ENCODE data around the gene CD19. TPM values are rescaled to one million over a fixed set of nuclear protein-coding genes. Genes with fewer than 3 reads are reported as not detected.

CD19 gene
- total and polyA plus RNA-seq, 7 experiments from 2014 or later, result 0.22 to 3.0 (median 0.40) TPM

GRCh38 chr16:28930652-28931051 lies 1.1 kb upstream of the CD19 start:
- no peak overlapping the region for H3K4me3 Mint-ChIP-seq
- DNase-seq (no peak), ATAC-seq (peak; percentile 38)
- POLR2A ChIA-PET, result no interaction called here
- peak overlapping the region; percentile 10 to 91 (median 77) for H3K27ac Mint-ChIP-seq
- Histone ChIP-seq H3K27me3 (ENCODE audit: control insufficient read depth in 2 of 2, insufficient read depth in 2 of 2, low read length in 2 of 2) (no peaks in the 10 kb centered on the region), H3K36me3 (ENCODE audit: control insufficient read depth in 2 of 3, insufficient read depth in 3 of 3, low read length in 3 of 3) (no peaks in the 10 kb centered on the region), H3K4me3 (ENCODE audit: low read length) (no peak overlapping the region), H3K9me3 (ENCODE audit: control insufficient read depth in 2 of 3, low read length in 3 of 3) (no peaks in the 10 kb centered on the region), H3K4me1 (ENCODE audit: control insufficient read depth in 2 of 2, insufficient read depth in 2 of 2, low read length in 2 of 2) (peaks cover 9% of the 10 kb centered on the region in 2 donors), H3K27ac (ENCODE audit: low read depth, low read length) (peak overlapping the region; percentile 45)
- intact Hi-C loops (cut with micrococcal nuclease), result no loop called here
- CTCF ChIA-PET, result no interaction called here
- peaks cover 13 to 30% (median 24%) of the 10 kb centered on the region in 7 donors for H3K4me1 Mint-ChIP-seq
- no peaks in the 10 kb centered on the region for H3K36me3 Mint-ChIP-seq
- no peaks in the 10 kb centered on the region for H3K27me3 Mint-ChIP-seq
- H3K9me3 Mint-ChIP-seq, result peaks cover 0 to 7% (median 0%) of the 10 kb centered on the region in 11 donors

- Mint-ChIP-seq H3K27me3 (no peaks in the 10 kb centered on the region), H3K4me1 (peaks cover 16 to 34% (median 28%) of the 10 kb centered on the region in 7 donors)
- POLR2A ChIA-PET, result interaction anchor here (0.7 kb wide), 1 partner anchor 110 kb away, joined by 3 read pairs; no protein-coding TSS in a partner anchor
Measured at GRCh38 chr16:28932339-28933141, 769 bp downstream of the CD19 start.

GRCh38 chr16:28933171-28933570 lies 1.4 kb downstream of the CD19 start:
- Mint-ChIP-seq H3K4me3 (no peak overlapping the region), H3K27me3 (no peaks in the 10 kb centered on the region), H3K4me1 (peaks cover 18 to 34% (median 28%) of the 10 kb centered on the region in 7 donors), H3K9me3 (peaks cover 0 to 7% (median 0%) of the 10 kb centered on the region in 11 donors), H3K36me3 (peaks cover 0 to 2% (median 0%) of the 10 kb centered on the region in 5 donors), H3K27ac (no peak overlapping the region)
- CTCF ChIA-PET, result no interaction called here
- Histone ChIP-seq H3K27me3 (ENCODE audit: control insufficient read depth in 2 of 2, insufficient read depth in 2 of 2, low read length in 2 of 2) (no peaks in the 10 kb centered on the region), H3K36me3 (ENCODE audit: control insufficient read depth in 2 of 3, insufficient read depth in 3 of 3, low read length in 3 of 3) (no peaks in the 10 kb centered on the region), H3K4me1 (ENCODE audit: control insufficient read depth in 2 of 2, insufficient read depth in 2 of 2, low read length in 2 of 2) (peaks cover 5 to 17% of the 10 kb centered on the region in 2 donors), H3K9me3 (ENCODE audit: control insufficient read depth in 2 of 3, low read length in 3 of 3) (no peaks in the 10 kb centered on the region), H3K4me3 (ENCODE audit: low read length) (no peak overlapping the region), H3K27ac (ENCODE audit: low read depth, low read length) (no peak overlapping the region)
- DNase-seq (no peak), ATAC-seq (no peak)
- intact Hi-C loops (cut with micrococcal nuclease), result no loop called here
- POLR2A ChIA-PET, result no interaction called here

More at GRCh38 chr16:28932339-28933141, 769 bp downstream of the CD19 start:
- ATAC-seq, result no peak
- Histone ChIP-seq H3K27ac (ENCODE audit: low read depth, low read length) (no peak overlapping the region), H3K4me1 (ENCODE audit: control insufficient read depth in 2 of 2, insufficient read depth in 2 of 2, low read length in 2 of 2) (peaks cover 5 to 17% of the 10 kb centered on the region in 2 donors), H3K4me3 (ENCODE audit: low read length) (no peak overlapping the region), H3K9me3 (ENCODE audit: control insufficient read depth in 2 of 3, low read length in 3 of 3) (no peaks in the 10 kb centered on the region), H3K27me3 (ENCODE audit: control insufficient read depth in 2 of 2, insufficient read depth in 2 of 2, low read length in 2 of 2) (no peaks in the 10 kb centered on the region), H3K36me3 (ENCODE audit: control insufficient read depth in 2 of 3, insufficient read depth in 3 of 3, low read length in 3 of 3) (no peaks in the 10 kb centered on the region)
- DNase-seq, result no peak
- Mint-ChIP-seq H3K27ac (peak overlapping the region in 2 of 9 donors; percentile 48 to 73), H3K4me3 (no peak overlapping the region), H3K36me3 (peaks cover 0 to 2% (median 0%) of the 10 kb centered on the region in 5 donors), H3K9me3 (peaks cover 0 to 7% (median 0%) of the 10 kb centered on the region in 11 donors)
- intact Hi-C loops (cut with micrococcal nuclease), result no loop called here
- CTCF ChIA-PET, result interaction anchor here (1.2 kb wide), 1 partner anchor 13 kb away, joined by 3 read pairs; no protein-coding TSS in a partner anchor

GRCh38 chr16:28935346-28935745 lies 3.6 kb downstream of the CD19 start:
- peaks cover 5 to 17% of the 10 kb centered on the region in 2 donors for H3K4me1 ChIP-seq (ENCODE audit: control insufficient read depth in 2 of 2, insufficient read depth in 2 of 2, low read length in 2 of 2)
- peaks cover 18 to 32% (median 25%) of the 10 kb centered on the region in 7 donors for H3K4me1 Mint-ChIP-seq

GRCh38 chr16:28935924-28936783 lies 4.4 kb downstream of the CD19 start:
- Mint-ChIP-seq H3K27ac (peak overlapping the region; percentile 17 to 87 (median 74)), H3K4me1 (peaks cover 13 to 23% (median 19%) of the 10 kb centered on the region in 7 donors), H3K9me3 (peaks cover 0 to 7% (median 0%) of the 10 kb centered on the region in 11 donors), H3K36me3 (peaks cover 0 to 2% (median 0%) of the 10 kb centered on the region in 5 donors), H3K27me3 (peaks cover 0 to 4% (median 0%) of the 10 kb centered on the region in 5 donors), H3K4me3 (peak overlapping the region; percentile 54 to 82 (median 78))
- intact Hi-C loops (cut with micrococcal nuclease), result loop anchor here (1.0 kb wide), 2 partner anchors 11 to 35 kb away; partner anchors contain the start of gene RABEP2 (in 2 of the 2)
- POLR2A ChIA-PET, result interaction anchor here (0.6 to 2.7 kb wide), 8 partner anchors 10 to 1850 kb away, joined by 3 to 14 read pairs (median 3); partner anchors contain the start of genes ATXN2L, NFATC2IP, RABEP2 and SH2B1
- CTCF ChIA-PET, result interaction anchor here (1.2 to 1.7 kb wide), 2 partner anchors 9 to 61 kb away, joined by 3 to 9 read pairs; no protein-coding TSS in a partner anchor
- peak overlapping the region; percentile 14 for H3K4me3 ChIP-seq (ENCODE audit: low read length)
- no peaks in the 10 kb centered on the region for H3K27me3 ChIP-seq (ENCODE audit: control insufficient read depth in 2 of 2, insufficient read depth in 2 of 2, low read length in 2 of 2)
- ATAC-seq (peak; percentile 100), DNase-seq (peak; percentile 75 to 92 (median 86))
- peaks cover 0 to 9% of the 10 kb centered on the region in 2 donors for H3K4me1 ChIP-seq (ENCODE audit: control insufficient read depth in 2 of 2, insufficient read depth in 2 of 2, low read length in 2 of 2)
- H3K9me3 ChIP-seq (ENCODE audit: control insufficient read depth in 2 of 3, low read length in 3 of 3), result no peaks in the 10 kb centered on the region
- H3K27ac ChIP-seq (ENCODE audit: low read depth, low read length), result peak overlapping the region; percentile 51
- H3K36me3 ChIP-seq (ENCODE audit: control insufficient read depth in 2 of 3, insufficient read depth in 3 of 3, low read length in 3 of 3), result no peaks in the 10 kb centered on the region

More at GRCh38 chr16:28935346-28935745, 3.6 kb downstream of the CD19 start:
- ATAC-seq, result no peak
- H3K9me3 ChIP-seq (ENCODE audit: control insufficient read depth in 2 of 3, low read length in 3 of 3), result no peaks in the 10 kb centered on the region
- no peaks in the 10 kb centered on the region for H3K36me3 ChIP-seq (ENCODE audit: control insufficient read depth in 2 of 3, insufficient read depth in 3 of 3, low read length in 3 of 3)
- Mint-ChIP-seq H3K27me3 (peaks cover 0 to 4% (median 0%) of the 10 kb centered on the region in 5 donors), H3K9me3 (peaks cover 0 to 7% (median 0%) of the 10 kb centered on the region in 11 donors), H3K4me3 (peak overlapping the region in 3 of 10 donors; percentile 21 to 64 (median 32)), H3K27ac (peak overlapping the region in 6 of 9 donors; percentile 29 to 87 (median 57)), H3K36me3 (peaks cover 0 to 2% (median 0%) of the 10 kb centered on the region in 5 donors)
- H3K27me3 ChIP-seq (ENCODE audit: control insufficient read depth in 2 of 2, insufficient read depth in 2 of 2, low read length in 2 of 2), result no peaks in the 10 kb centered on the region
- ChIA-PET POLR2A (interaction anchor here (1.2 to 2.7 kb wide), 2 partner anchors 9 to 88 kb away, joined by 3 to 14 read pairs; partner anchors contain the start of gene RABEP2), CTCF (interaction anchor here (1.2 to 1.7 kb wide), 2 partner anchors 10 to 60 kb away, joined by 3 to 9 read pairs; no protein-coding TSS in a partner anchor)
- no peak for DNase-seq
- intact Hi-C loops (cut with micrococcal nuclease), result no loop called here
- no peak overlapping the region for H3K27ac ChIP-seq (ENCODE audit: low read depth, low read length)
- H3K4me3 ChIP-seq (ENCODE audit: low read length), result no peak overlapping the region

Data from naive thymus-derived CD4-positive, alpha-beta T cell (primary cell).